ENCODE results near the gene GCG. TPM values are rescaled to one million over a fixed set of nuclear protein-coding genes. Genes with fewer than 3 reads are reported as not detected.

GCG gene
- total RNA-seq, 5 donors from 2014 or later (not counting 1 experiment from before 2014, with no cell fraction given) = not detected

- no peaks in the 10 kb centered on the region for H3K4me1 ChIP-seq (ENCODE audit: control insufficient read depth in 1 of 2, extremely low read depth in 1 of 2, insufficient read depth in 2 of 2, low read length in 2 of 2)
- DNase-seq = peak in 1 of 35 experiments; percentile 84
- Mint-ChIP-seq H3K9me3 (no peaks in the 10 kb centered on the region), H3K27me3 (no peaks in the 10 kb centered on the region), H3K27ac (no peak overlapping the region), H3K4me1 (peaks cover 9 to 18% (median 16%) of the 10 kb centered on the region in 3 donors), H3K36me3 (no peaks in the 10 kb centered on the region), H3K4me3 (no peak overlapping the region)
- no peaks in the 10 kb centered on the region for H3K27me3 ChIP-seq (replicated peaks in 1 of 2; ENCODE audit: control insufficient read depth in 2 of 2, extremely low read depth in 1 of 2, insufficient read depth in 2 of 2, low read length in 1 of 2)
- ChIA-PET CTCF (interaction anchor here (0.6 to 4.5 kb wide), 18 partner anchors 10 to 902 kb away, joined by 3 to 49 read pairs (median 3); no protein-coding TSS in a partner anchor), POLR2A (no interaction called here)
- ATAC-seq (replicated peaks in 1 of 4) = peak in 3 of 4 experiments; percentile 48 to 67 (median 59)
- H3K9me3 ChIP-seq = no peaks in the 10 kb centered on the region
- no peak overlapping the region for H3K27ac ChIP-seq (ENCODE audit: low read length)
- H3K36me3 ChIP-seq (ENCODE audit: control insufficient read depth in 2 of 2, extremely low read depth in 1 of 2, insufficient read depth in 1 of 2, low read length in 1 of 2) = no peaks in the 10 kb centered on the region
- 95% methylated on average over 2 of the region's 9 CpGs for WGBS (ENCODE audit: insufficient coverage)
- H3K4me3 ChIP-seq (ENCODE audit: control insufficient read depth in 1 of 2, extremely low read depth in 1 of 2, low read length in 1 of 2) = no peak overlapping the region
Observed at GRCh38 chr2:162123806-162124758, 28.0 kb downstream of the GCG start.

- 93% methylated on average over 3 of the region's 7 CpGs for WGBS (ENCODE audit: insufficient coverage)
- Histone ChIP-seq H3K27me3 (replicated peaks in 1 of 2; ENCODE audit: control insufficient read depth in 2 of 2, extremely low read depth in 1 of 2, insufficient read depth in 2 of 2, low read length in 1 of 2) (no peaks in the 10 kb centered on the region), H3K27ac (ENCODE audit: low read length) (no peak overlapping the region), H3K4me3 (ENCODE audit: control insufficient read depth in 1 of 2, extremely low read depth in 1 of 2, low read length in 1 of 2) (no peak overlapping the region), H3K36me3 (ENCODE audit: control insufficient read depth in 2 of 2, extremely low read depth in 1 of 2, insufficient read depth in 1 of 2, low read length in 1 of 2) (no peaks in the 10 kb centered on the region), H3K9me3 (no peaks in the 10 kb centered on the region), H3K4me1 (ENCODE audit: control insufficient read depth in 1 of 2, extremely low read depth in 1 of 2, insufficient read depth in 2 of 2, low read length in 2 of 2) (no peaks in the 10 kb centered on the region)
- no peaks in the 10 kb centered on the region for H3K36me3 Mint-ChIP-seq
- ChIA-PET POLR2A (no interaction called here), CTCF (interaction anchor here in 1 of 2 donors (0.6 to 1.3 kb wide), 2 partner anchors 14 to 532 kb away, joined by 3 to 4 read pairs; no protein-coding TSS in a partner anchor)
- H3K4me1 Mint-ChIP-seq = peaks cover 7 to 9% (median 8%) of the 10 kb centered on the region in 3 donors
- peaks cover 3 to 8% (median 8%) of the 10 kb centered on the region in 3 donors for H3K9me3 Mint-ChIP-seq
- H3K27me3 Mint-ChIP-seq = no peaks in the 10 kb centered on the region
- H3K27ac Mint-ChIP-seq = no peak overlapping the region
- DNase-seq = no peak
- no peak overlapping the region for H3K4me3 Mint-ChIP-seq
- ATAC-seq (replicated peaks in 1 of 4) = no peak
Observed at GRCh38 chr2:162118166-162119031, 33.6 kb downstream of the GCG start.

- ChIA-PET POLR2A (interaction anchor here in 1 of 2 donors (0.7 kb wide), 1 partner anchor 887 kb away, joined by 3 read pairs; no protein-coding TSS in a partner anchor), CTCF (interaction anchor here in 1 of 2 donors (0.7 kb wide), 1 partner anchor 10 kb away, joined by 3 read pairs; no protein-coding TSS in a partner anchor)
- Histone ChIP-seq H3K27ac (ENCODE audit: low read length) (no peak overlapping the region), H3K4me3 (ENCODE audit: control insufficient read depth in 1 of 2, extremely low read depth in 1 of 2, low read length in 1 of 2) (no peak overlapping the region), H3K9me3 (no peaks in the 10 kb centered on the region), H3K36me3 (ENCODE audit: control insufficient read depth in 2 of 2, extremely low read depth in 1 of 2, insufficient read depth in 1 of 2, low read length in 1 of 2) (no peaks in the 10 kb centered on the region), H3K27me3 (replicated peaks in 1 of 2; ENCODE audit: control insufficient read depth in 2 of 2, extremely low read depth in 1 of 2, insufficient read depth in 2 of 2, low read length in 1 of 2) (no peaks in the 10 kb centered on the region), H3K4me1 (ENCODE audit: control insufficient read depth in 1 of 2, extremely low read depth in 1 of 2, insufficient read depth in 2 of 2, low read length in 2 of 2) (no peaks in the 10 kb centered on the region)
- Mint-ChIP-seq H3K27ac (no peak overlapping the region), H3K36me3 (no peaks in the 10 kb centered on the region), H3K9me3 (peaks cover 3 to 8% (median 8%) of the 10 kb centered on the region in 3 donors), H3K27me3 (no peaks in the 10 kb centered on the region), H3K4me3 (no peak overlapping the region), H3K4me1 (peaks cover 7 to 9% (median 8%) of the 10 kb centered on the region in 3 donors)
- DNase-seq (no peak), ATAC-seq (replicated peaks in 1 of 4) (no peak)
Observed at GRCh38 chr2:162116352-162116751, 35.7 kb downstream of the GCG start.

GRCh38 chr2:162115076-162115475 lies 37.0 kb downstream of the GCG start:
- Mint-ChIP-seq H3K36me3 (no peaks in the 10 kb centered on the region), H3K27me3 (no peaks in the 10 kb centered on the region), H3K9me3 (peaks cover 3 to 8% (median 8%) of the 10 kb centered on the region in 3 donors), H3K4me1 (peaks cover 7 to 9% (median 8%) of the 10 kb centered on the region in 3 donors), H3K4me3 (no peak overlapping the region), H3K27ac (no peak overlapping the region)
- Histone ChIP-seq H3K27me3 (replicated peaks in 1 of 2; ENCODE audit: control insufficient read depth in 2 of 2, extremely low read depth in 1 of 2, insufficient read depth in 2 of 2, low read length in 1 of 2) (no peaks in the 10 kb centered on the region), H3K9me3 (no peaks in the 10 kb centered on the region), H3K27ac (ENCODE audit: low read length) (no peak overlapping the region), H3K4me3 (ENCODE audit: control insufficient read depth in 1 of 2, extremely low read depth in 1 of 2, low read length in 1 of 2) (no peak overlapping the region), H3K36me3 (ENCODE audit: control insufficient read depth in 2 of 2, extremely low read depth in 1 of 2, insufficient read depth in 1 of 2, low read length in 1 of 2) (no peaks in the 10 kb centered on the region), H3K4me1 (ENCODE audit: control insufficient read depth in 1 of 2, extremely low read depth in 1 of 2, insufficient read depth in 2 of 2, low read length in 2 of 2) (no peaks in the 10 kb centered on the region)
- ChIA-PET CTCF (interaction anchor here in 1 of 2 donors (1.0 kb wide), 1 partner anchor 11 kb away, joined by 3 read pairs; no protein-coding TSS in a partner anchor), POLR2A (no interaction called here)
- DNase-seq = no peak
- no peak for ATAC-seq (replicated peaks in 1 of 4)
- WGBS (ENCODE audit: insufficient coverage) = no CpG with 5 or more reads among the region's 2 CpGs

- no peak overlapping the region for H3K27ac ChIP-seq (ENCODE audit: low read length)
- H3K27ac Mint-ChIP-seq = no peak overlapping the region
- WGBS (ENCODE audit: insufficient coverage) = no CpG with 5 or more reads among the region's 1 CpG
- DNase-seq = no peak
- H3K4me3 ChIP-seq (ENCODE audit: control insufficient read depth in 1 of 2, extremely low read depth in 1 of 2, low read length in 1 of 2) = no peak overlapping the region
- no peaks in the 10 kb centered on the region for H3K27me3 ChIP-seq (replicated peaks in 1 of 2; ENCODE audit: control insufficient read depth in 2 of 2, extremely low read depth in 1 of 2, insufficient read depth in 2 of 2, low read length in 1 of 2)
- H3K36me3 Mint-ChIP-seq = no peaks in the 10 kb centered on the region
- H3K27me3 Mint-ChIP-seq = no peaks in the 10 kb centered on the region
- ChIA-PET POLR2A (no interaction called here), CTCF (no interaction called here)
- H3K36me3 ChIP-seq (ENCODE audit: control insufficient read depth in 2 of 2, extremely low read depth in 1 of 2, insufficient read depth in 1 of 2, low read length in 1 of 2) = no peaks in the 10 kb centered on the region
- peaks cover 3 to 8% (median 8%) of the 10 kb centered on the region in 3 donors for H3K9me3 Mint-ChIP-seq
- H3K4me1 ChIP-seq (ENCODE audit: control insufficient read depth in 1 of 2, extremely low read depth in 1 of 2, insufficient read depth in 2 of 2, low read length in 2 of 2) = no peaks in the 10 kb centered on the region
- H3K9me3 ChIP-seq = no peaks in the 10 kb centered on the region
- peaks cover 7 to 9% (median 8%) of the 10 kb centered on the region in 3 donors for H3K4me1 Mint-ChIP-seq
- no peak overlapping the region for H3K4me3 Mint-ChIP-seq
- no peak for ATAC-seq (replicated peaks in 1 of 4)
Observed at GRCh38 chr2:162114271-162114670, 37.8 kb downstream of the GCG start.

GRCh38 chr2:162113776-162114168 lies 38.3 kb downstream of the GCG start:
- Histone ChIP-seq H3K27me3 (replicated peaks in 1 of 2; ENCODE audit: control insufficient read depth in 2 of 2, extremely low read depth in 1 of 2, insufficient read depth in 2 of 2, low read length in 1 of 2) (no peaks in the 10 kb centered on the region), H3K9me3 (no peaks in the 10 kb centered on the region), H3K4me3 (ENCODE audit: control insufficient read depth in 1 of 2, extremely low read depth in 1 of 2, low read length in 1 of 2) (no peak overlapping the region), H3K4me1 (ENCODE audit: control insufficient read depth in 1 of 2, extremely low read depth in 1 of 2, insufficient read depth in 2 of 2, low read length in 2 of 2) (no peaks in the 10 kb centered on the region), H3K36me3 (ENCODE audit: control insufficient read depth in 2 of 2, extremely low read depth in 1 of 2, insufficient read depth in 1 of 2, low read length in 1 of 2) (no peaks in the 10 kb centered on the region), H3K27ac (ENCODE audit: low read length) (no peak overlapping the region)
- Mint-ChIP-seq H3K27me3 (no peaks in the 10 kb centered on the region), H3K36me3 (no peaks in the 10 kb centered on the region), H3K9me3 (peaks cover 3 to 8% (median 8%) of the 10 kb centered on the region in 3 donors), H3K4me1 (peaks cover 7 to 8% (median 8%) of the 10 kb centered on the region in 3 donors), H3K27ac (no peak overlapping the region), H3K4me3 (no peak overlapping the region)
- ChIA-PET POLR2A (no interaction called here), CTCF (interaction anchor here in 1 of 2 donors (0.9 kb wide), 1 partner anchor 13 kb away, joined by 3 read pairs; no protein-coding TSS in a partner anchor)
- DNase-seq (no peak), ATAC-seq (replicated peaks in 1 of 4) (no peak)
- WGBS (ENCODE audit: insufficient coverage) = no CpG with 5 or more reads among the region's 1 CpG

All from T-cell (primary cell).